Measurements from ENCODE around the gene NR2F2. TPM values are rescaled to one million over a fixed set of nuclear protein-coding genes. Genes with fewer than 3 reads are reported as not detected.

Gene NR2F2
- total RNA-seq, 1 experiment from 2014 or later: 1.3 TPM

DNA sequence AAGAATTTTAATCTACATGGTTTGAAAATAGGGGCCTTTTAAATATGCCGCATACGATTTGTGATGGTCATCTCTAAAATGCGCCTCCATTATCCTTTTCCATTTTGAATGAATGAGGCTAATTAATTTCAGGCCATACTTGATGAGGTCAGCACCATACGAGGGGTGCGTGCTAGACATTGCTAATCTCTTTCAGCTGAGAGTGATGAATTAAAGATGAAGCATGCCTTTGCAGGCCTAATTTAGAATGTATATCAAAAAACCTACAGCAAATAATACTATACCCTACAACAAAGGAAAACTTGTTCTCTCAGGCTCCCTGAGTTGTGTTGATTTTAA lies 18.6 kb upstream of the NR2F2 start:
- no peaks in the 10 kb centered on the region for H3K9me3 ChIP-seq
- no peak overlapping the region for H3K4me3 ChIP-seq
- no peak for DNase-seq
- H3K36me3 ChIP-seq: no peaks in the 10 kb centered on the region
- no peaks in the 10 kb centered on the region for H3K27me3 ChIP-seq

DNA sequence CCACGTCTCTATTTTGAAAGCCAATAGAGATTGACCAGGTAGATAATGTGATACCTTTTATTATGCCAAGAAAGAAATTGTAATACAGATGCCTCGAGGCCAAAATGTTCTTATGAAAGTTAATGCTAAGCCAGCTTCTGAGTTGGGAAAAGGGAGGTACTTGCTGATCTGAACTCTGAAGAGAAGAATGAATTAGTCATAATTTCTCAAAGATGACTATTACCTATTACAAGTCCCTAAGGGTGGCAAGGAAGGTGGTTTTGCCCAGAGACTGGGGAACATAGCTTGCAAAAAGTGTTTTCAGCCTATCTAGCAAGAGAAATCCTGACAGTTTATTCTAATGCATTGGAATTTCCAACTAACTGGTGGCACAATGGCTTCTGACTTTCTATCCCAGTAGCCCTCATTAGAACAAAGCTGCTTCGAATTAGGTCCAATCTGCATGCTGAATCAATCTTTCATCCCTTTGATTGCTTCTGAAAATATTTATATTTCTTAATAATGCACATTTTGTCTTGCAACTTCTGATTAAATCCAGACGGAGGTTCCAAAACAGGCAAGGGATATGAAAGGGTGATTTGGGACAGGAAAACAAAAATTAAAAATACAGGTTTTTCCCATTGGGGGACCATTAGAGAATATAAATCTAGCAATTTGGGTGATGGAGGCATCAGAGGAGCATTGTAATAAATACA lies 17.7 kb upstream of the NR2F2 start:
- H3K27me3 ChIP-seq: no peaks in the 10 kb centered on the region
- no peak for DNase-seq
- H3K36me3 ChIP-seq: no peaks in the 10 kb centered on the region
- no peak overlapping the region for H3K4me3 ChIP-seq
- no peaks in the 10 kb centered on the region for H3K9me3 ChIP-seq

DNA sequence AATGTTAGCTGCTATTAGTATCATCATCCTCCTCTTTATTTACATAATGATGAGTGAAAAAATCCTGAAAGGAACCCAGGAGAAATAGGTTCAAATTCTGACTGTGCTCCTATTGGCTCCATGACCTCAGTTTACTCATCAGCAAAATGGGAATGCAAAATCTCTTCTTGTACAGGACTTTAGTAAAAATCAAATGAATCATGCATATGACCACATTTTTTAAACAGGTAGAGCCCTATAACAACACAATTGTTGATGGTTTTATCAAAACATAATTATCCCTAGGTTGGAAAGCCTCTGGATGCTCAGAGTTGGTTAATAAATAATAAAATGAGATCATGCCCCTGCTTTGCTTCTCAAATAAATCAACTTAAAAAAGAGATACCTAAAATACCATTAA lies 16.0 kb upstream of the NR2F2 start:
- DNase-seq: no peak
- H3K36me3 ChIP-seq: no peaks in the 10 kb centered on the region

DNA sequence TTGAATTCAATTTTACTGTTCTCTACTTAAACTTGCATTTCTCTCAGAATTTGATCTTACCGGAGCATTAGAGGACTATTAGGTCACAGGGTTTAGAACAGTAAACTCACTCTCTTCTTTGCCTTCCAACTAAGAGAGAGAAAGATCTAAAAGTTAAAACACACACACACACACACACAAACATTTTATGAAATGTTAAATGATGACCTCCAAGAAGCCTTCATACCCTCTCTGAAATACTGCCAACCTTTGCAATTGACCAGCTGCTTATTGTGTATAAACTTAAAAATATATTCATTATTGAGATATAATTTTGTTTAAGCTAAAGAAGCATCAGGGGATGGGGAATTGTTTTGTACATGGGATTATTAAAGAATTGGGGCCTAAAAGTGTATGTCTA lies 15.5 kb upstream of the NR2F2 start:
- no peak for DNase-seq
- Histone ChIP-seq H3K4me3 (no peak overlapping the region), H3K27me3 (no peaks in the 10 kb centered on the region), H3K9me3 (no peaks in the 10 kb centered on the region), H3K36me3 (no peaks in the 10 kb centered on the region)

More for the DNA sequence above, 16.0 kb upstream of the NR2F2 start:
- Histone ChIP-seq H3K9me3 (no peaks in the 10 kb centered on the region), H3K4me3 (no peak overlapping the region), H3K27me3 (no peaks in the 10 kb centered on the region)

DNA sequence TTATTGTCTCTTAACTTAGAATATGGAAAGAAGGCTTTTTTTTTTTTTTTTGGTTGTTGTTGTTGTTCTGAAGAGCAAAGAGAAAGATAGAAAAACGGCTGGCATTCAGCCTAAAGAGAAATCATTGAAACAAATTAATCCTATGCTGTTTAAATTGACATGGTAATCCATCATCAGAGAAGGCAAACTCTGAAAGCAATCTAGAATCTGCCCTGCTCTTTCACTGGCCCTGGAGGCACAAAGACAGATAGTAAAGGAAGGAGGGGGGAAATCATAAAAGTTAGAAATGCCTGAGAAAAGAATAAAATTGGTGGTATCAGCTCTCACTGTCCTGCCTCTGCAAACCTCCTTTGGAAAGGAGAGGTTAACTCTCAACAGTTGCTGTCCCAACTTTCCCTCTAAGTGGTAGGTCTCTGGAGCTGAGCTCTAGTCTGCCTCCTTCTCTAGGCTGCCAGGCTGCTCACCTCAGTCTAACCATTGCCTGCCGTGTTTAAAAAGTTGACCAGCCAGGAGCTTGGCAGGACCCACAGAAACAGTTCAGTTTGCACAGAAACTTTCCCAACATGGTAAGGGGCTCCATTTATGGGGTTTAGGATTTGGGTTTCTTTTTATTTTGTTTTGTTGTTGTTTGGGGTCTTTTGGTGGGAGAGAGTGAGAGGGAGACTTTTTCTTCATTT lies 13.4 kb upstream of the NR2F2 start:
- no peak for DNase-seq
- H3K27me3 ChIP-seq: no peaks in the 10 kb centered on the region
- no peaks in the 10 kb centered on the region for H3K36me3 ChIP-seq
- H3K4me3 ChIP-seq: no peak overlapping the region
- H3K9me3 ChIP-seq: no peaks in the 10 kb centered on the region

DNA sequence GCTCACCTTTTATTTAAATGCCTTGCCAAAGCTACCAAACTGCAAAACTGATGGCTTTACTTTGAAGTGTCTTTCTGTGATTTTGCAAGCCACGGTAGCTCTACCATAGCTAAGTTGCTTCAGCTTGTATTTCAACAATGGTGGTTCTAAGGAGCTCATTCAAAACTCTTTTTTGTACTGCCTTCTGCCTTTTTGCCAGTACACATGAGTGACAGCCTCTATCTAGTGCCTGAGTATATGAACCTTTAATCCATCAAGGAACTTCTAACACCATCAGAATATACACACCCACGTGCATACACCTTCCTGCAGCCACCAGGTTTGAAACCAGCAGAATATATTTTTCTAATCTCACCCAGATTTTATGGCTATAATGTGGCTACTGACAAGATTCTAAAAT lies 10.4 kb upstream of the NR2F2 start:
- H3K9me3 ChIP-seq: no peaks in the 10 kb centered on the region
- no peak overlapping the region for H3K4me3 ChIP-seq
- H3K36me3 ChIP-seq: no peaks in the 10 kb centered on the region
- H3K27me3 ChIP-seq: no peaks in the 10 kb centered on the region
- DNase-seq: no peak

DNA sequence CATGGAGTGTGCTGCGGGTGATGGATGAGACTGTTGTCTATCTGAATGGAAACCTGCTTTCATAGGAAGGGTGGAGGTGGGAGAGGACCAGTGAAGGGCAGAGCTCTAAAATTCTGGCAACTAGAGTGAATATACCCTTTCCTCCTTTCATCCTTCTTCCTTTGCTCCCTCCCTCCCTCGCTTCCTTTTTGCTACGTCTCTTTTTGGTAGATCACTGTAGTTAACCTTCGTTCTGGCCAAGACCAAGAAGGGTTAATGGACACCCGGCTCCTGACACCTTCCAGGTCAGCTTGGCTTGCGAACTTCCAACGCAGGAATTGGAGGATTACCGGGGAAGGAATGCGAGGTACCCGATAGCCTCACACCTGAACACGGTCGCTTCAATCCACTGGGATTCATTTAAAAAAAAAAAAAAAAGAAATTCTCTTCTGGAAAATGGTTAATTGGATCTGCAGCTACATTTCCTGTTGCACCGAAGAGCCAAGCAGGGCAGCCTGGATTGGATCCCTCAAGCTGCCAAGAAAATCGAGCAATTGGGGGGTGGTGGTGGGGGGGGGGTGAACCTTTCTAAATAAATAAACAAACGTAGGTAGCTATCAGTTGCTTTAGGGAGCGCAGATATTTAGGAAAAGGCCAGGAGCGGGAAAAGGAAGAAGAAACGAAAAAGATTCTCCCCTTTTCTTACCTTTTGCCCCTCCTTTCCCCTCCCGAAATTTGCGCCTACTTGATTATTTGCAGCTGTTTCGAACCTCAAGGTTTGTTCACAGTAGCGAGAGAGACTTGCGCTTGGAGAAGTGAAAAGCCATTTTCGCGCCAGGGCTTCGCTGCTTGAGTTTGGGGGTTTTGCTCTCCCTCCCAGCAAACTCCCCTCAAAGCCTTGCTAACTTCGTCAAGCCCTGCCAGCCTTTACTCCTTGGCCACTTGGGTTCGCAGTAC lies 9.5 kb upstream of the NR2F2 start:
- H3K36me3 ChIP-seq: no peaks in the 10 kb centered on the region
- no peaks in the 10 kb centered on the region for H3K9me3 ChIP-seq
- H3K27me3 ChIP-seq: no peaks in the 10 kb centered on the region
- no peak for DNase-seq
- no peak overlapping the region for H3K4me3 ChIP-seq

DNA sequence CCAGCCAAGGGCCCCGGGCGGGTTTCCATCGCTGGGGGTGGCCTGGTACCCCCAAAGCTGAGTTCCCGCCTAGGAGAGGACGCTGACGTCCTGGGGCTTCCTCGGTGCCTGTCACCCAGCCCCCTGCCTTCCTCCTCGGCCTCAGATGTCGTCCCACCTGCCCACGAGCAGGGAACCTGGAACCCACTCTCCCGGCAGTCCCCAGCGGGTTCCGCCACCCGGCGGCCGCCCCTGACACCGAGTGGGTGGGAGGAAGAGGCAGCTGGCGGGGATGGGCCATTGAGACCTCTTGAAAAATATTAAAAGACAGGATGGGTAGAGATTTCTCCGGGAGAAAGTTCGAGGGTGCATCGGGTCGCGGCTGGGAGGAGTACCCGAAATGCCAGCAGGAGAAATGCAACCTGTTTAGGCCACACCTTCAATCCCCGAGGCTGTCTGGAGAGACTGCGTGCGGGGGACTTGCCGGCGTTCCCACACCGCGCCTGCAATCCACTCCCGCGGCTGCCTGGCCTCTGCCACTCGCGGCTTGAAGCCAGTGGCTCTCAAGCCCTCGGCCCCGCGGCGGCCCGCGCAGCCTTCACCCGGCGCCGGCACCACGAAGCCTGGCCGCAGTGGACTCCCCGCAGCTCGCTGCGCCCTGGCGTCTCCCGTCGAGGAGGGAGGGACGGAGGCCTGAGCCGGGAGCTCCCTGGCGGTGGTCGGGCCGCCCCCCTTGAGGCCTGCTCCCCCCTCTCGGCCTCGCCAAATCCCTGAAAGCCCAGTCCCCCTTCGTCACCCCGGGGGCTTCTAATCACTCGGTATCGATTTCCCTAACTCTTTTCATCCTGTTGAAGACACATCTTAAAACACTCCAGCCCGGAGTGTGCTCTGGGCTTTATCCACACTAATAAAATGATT lies 8.6 kb upstream of the NR2F2 start:
- H3K4me3 ChIP-seq: peak overlapping the region; percentile 15
- DNase-seq: no peak

DNA sequence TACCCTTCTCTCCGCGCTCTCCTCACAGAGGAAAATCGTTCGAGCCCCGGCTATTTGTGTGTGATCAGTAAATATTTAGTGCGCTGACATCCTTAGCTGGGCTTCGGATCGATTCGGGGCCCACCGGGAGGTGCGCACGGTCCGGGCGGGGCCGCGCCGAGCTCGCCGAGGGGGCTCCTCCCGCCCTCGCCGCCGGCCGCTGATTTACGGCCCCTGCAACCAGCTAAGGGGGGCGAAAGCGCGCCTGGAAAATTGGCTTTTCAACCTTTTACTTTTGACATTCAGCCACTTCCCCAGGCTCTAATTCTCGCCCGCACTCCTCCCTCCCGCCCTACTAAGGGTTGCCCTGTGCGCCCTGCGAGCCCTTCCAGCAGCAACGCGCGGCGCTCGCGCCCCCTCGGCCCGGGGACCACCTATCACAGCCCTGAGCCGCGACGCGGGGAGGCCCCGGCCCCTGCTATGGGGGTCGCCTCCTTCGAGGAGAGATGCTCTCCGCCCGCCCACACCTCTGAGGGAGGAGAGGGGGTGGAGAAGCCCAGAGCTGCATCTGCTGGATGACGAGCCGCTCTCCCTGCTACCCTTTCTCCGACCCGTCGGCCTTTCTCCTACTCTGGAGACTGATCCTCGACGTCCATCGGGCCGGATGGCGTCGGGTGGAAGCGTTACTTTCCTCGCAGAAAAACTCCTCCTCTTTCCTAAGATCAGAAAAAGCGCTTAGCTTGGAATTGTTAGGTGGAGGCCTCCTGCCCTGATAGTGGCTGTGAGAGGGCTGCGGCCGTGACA lies 7.8 kb upstream of the NR2F2 start:
- Histone ChIP-seq H3K36me3 (no peaks in the 10 kb centered on the region), H3K27me3 (no peaks in the 10 kb centered on the region), H3K4me3 (no peak overlapping the region), H3K9me3 (no peaks in the 10 kb centered on the region)
- no peak for DNase-seq

More for the DNA sequence above, 8.6 kb upstream of the NR2F2 start:
- Histone ChIP-seq H3K27me3 (no peaks in the 10 kb centered on the region), H3K9me3 (no peaks in the 10 kb centered on the region), H3K36me3 (no peaks in the 10 kb centered on the region)

DNA sequence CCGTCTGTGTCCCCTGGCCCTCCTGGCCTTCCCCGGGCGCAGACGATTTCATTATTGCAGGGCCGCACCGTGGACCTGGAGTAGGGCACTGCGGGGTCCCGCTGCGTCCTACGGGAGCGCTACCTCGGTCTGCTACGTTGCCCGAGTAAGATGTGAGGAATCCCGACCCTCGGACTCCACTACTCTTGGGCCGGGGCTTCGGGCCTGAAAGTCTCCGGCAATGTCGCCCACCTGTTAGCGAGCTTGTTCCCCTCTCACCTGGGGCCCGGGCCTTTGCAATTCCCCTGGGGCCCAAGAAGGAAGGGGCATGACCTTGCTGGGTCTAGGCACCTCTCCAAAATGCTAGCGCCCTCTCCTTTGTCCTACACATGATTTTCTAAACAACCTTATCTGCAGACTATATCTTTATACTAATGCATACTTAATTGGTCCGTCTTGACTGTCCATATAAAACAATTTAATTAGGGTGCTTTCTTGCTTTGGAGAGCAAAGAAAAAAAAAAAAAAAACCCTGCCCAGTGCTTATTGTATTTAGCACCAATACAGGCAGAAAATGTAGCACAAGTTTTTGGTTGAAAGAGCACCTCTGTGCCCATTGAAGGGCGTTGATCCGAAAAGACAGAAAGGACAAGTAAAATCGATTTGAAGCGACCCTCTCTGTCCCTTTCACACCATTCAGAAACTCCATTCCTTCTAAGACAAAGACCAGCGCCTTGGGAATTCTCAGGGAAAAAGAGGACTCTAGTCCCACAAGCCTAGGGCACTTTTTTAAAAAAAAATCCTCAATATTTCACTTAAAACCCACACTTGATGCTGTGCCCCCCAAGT lies 7.0 kb upstream of the NR2F2 start:
- Histone ChIP-seq H3K4me3 (no peak overlapping the region), H3K36me3 (no peaks in the 10 kb centered on the region), H3K27me3 (no peaks in the 10 kb centered on the region), H3K9me3 (no peaks in the 10 kb centered on the region)
- no peak for DNase-seq

DNA sequence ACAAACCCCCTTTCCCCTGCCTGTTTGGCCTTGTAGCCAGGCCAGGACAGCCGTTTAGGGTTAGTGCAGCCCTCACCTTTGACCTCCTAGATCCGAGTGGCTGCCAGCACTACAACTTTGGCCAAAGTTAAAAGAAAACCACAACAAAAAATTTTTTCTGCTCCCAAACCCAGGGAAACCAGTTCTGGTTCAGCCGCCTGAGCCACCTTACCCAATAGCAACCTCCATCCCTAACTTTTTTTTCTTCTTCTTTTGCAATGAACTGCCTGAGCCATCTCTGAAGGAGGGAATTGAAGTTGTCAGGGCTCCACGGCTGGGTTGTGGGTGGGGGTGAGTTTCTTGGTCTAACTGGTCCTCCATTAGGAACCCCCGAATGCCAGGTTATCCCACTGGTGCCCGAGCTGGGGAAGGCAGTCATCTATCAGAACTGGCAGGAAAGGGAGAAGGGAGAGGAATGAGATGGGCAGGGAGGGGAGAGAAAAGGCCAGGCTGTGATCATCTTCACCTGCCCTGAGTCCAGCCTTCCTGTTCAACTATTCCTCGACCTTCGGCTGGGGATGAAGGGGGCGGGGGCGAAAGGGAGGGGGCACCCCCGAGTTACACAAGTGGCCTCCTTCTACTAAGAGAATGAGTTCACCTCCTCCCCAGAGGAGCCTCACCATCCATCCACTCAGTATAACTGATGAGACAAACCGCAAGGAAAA lies 6.2 kb upstream of the NR2F2 start:
- Histone ChIP-seq H3K4me3 (no peak overlapping the region), H3K27me3 (no peaks in the 10 kb centered on the region), H3K9me3 (no peaks in the 10 kb centered on the region), H3K36me3 (no peaks in the 10 kb centered on the region)
- no peak for DNase-seq

DNA sequence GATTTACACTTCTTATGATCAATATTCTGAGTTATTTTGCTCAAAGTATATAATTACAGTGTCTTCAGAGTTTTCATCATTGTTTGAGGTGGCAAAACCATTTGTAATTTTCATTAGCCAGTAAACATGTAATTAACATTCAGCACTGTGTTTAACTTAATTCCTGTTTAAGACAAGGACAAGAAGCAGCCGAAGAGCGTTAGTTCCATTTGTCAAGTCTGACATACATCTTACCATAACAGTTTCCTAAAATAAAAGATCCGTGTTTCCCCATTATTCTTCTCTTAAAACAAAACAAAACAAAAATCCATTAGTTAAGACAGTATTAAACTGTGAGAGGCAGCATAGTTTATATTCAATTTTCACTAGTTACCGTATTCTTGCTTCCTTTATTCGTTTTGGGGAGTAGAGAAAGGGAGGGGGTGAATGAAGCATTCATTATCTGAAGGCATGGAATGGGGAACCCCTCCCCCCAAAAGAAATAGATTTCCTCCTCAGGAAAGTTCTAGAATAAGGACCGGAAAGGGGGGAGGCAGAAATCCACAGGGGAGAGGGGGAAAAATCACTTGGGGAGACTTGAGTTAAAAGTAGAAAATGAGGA lies 5.5 kb upstream of the NR2F2 start:
- no peaks in the 10 kb centered on the region for H3K36me3 ChIP-seq
- no peaks in the 10 kb centered on the region for H3K9me3 ChIP-seq
- no peaks in the 10 kb centered on the region for H3K27me3 ChIP-seq
- H3K4me3 ChIP-seq: peak overlapping the region; percentile 71; the same call in 1 of the 2 replicates
- DNase-seq: no peak

DNA sequence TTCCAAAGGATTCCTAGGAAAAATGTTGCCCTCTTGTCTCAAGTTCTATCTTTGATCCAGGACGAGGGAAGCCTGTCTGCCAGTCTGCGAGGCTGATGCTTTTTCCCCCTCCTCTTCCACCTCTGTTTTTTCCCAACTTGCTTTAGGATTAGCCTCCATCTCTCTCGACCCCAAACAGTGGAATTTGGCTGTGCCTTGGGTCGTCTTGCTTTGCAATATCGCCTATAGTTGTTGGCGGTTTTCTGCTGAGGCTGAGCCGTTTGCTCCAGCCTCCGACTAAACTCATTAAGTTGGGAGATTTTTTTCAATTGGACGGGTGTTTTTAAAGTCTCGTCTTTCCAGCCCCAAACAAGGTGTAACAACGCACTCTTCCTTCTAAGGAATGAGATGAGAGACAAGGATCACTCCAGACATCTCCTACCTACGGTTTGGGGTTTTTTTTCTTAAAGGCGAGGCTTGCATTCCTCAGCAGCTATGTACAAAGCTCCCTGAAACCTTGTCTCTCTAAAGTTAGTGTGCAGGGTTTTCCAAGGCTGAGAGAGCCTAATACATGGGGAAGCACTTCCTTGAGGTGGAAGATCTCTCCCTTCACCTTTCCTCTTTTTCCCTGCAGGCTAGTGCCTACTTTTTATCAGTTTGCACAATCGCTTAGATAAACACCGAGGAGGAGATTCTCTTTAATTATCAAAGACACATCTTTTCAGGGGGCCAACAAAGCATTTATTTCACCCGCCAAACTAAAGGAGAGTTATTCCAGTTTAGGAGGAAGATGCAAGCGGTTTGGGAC lies 4.8 kb upstream of the NR2F2 start:
- H3K27me3 ChIP-seq: no peaks in the 10 kb centered on the region
- peak overlapping the region; percentile 71 for H3K4me3 ChIP-seq
- H3K9me3 ChIP-seq: no peaks in the 10 kb centered on the region
- no peaks in the 10 kb centered on the region for H3K36me3 ChIP-seq
- no peak for DNase-seq
